ENCODE results near the gene AURKB.
"Not testable (repeated sequence)": the region's sequence is repeated elsewhere in the genome, so short reads cannot be mapped to it uniquely, and the experiment has no call there.

AURKB gene

DNA sequence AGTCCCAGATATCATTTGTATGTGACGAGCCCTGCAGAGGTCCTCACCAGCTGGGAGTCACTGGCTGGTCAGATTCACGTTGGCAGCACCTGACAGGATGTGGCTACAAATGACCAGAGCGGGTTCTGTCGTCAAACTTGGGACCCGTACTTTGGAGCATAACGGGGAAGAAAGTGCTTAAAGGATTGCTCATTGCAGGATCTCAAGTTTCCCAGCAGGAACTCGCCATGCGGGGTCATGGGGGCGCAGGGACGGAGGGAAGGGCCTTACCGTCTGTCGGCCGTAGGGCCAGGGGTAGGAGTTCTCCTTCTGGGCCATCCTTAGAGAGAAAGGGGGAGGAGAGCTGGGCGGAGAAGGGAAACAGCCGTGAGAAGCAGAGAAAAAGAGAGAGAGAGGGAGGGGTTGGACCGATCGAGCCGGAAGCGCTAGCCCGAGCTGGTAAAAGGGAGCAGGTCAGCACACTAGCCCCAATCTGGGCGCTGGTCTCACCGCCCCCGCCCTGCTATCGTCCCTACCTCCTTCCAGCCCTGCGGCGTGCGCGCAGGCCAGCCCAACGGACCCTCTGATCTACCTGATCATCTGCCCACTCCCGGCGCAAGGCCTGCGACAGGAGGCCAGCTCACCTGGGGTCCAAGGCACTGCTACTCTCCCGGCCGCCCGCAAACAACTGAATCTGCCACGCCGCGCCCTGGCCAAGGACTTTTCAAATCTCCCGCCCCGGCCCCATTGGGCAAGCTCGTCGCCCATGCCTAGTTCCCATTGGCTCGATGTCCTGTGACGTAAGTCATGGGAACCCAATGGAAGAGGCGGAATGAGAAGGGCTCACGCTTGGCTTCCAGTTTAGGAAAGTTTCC lies at the start of gene AURKB:
AURKB (minus strand) TSS at position 669 of the 854 bp plus-strand sequence; CDS start at position 318, 351 bp downstream.
- Mint-ChIP-seq H3K27ac (peak within 1 kb of the TSS; percentile 75), H3K36me3 (no peaks in the 10 kb centered on the region), H3K27me3 (no peaks in the 10 kb centered on the region), H3K4me1 (ENCODE audit: low read depth) (peaks cover 14% of the 10 kb centered on the region), H3K4me3 (peak within 1 kb of the TSS; percentile 91), H3K9me3 (ENCODE audit: low read depth) (no peaks in the 10 kb centered on the region)

- Mint-ChIP-seq H3K27me3 (no peaks in the 10 kb centered on the region), H3K27ac (no peak overlapping the region), H3K4me1 (ENCODE audit: low read depth) (no peaks in the 10 kb centered on the region), H3K9me3 (ENCODE audit: low read depth) (no peaks in the 10 kb centered on the region), H3K4me3 (no peak overlapping the region), H3K36me3 (peaks cover 7% of the 10 kb centered on the region)
These were observed 47.4 kb upstream of the AURKB start for GRCh38 chr17:8257801-8258200.

DNA sequence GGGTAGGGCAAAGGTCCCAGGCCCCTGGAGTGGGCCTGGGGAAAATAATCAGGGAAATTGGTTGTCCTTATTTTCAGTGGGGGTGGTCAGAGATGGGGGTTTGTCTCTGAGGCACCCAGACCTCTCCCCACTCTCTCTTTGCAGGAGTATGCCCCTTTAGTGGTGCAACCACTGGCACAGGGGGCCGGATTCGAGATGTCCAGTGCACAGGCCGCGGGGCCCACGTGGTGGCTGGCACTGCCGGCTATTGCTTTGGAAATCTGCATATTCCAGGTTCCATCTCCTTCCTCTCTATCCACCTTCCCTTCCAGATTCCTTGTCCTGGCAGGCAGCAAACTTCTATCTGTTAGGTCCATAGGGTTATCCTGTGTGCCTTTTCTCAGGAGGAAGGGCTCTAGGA lies 46.3 kb upstream of the AURKB start:
- Mint-ChIP-seq H3K36me3 (peaks cover 7% of the 10 kb centered on the region), H3K4me3 (no peak overlapping the region), H3K4me1 (ENCODE audit: low read depth) (no peaks in the 10 kb centered on the region), H3K27me3 (no peaks in the 10 kb centered on the region), H3K27ac (no peak overlapping the region), H3K9me3 (ENCODE audit: low read depth) (no peaks in the 10 kb centered on the region)

- Mint-ChIP-seq H3K27ac (no peak overlapping the region), H3K4me3 (no peak overlapping the region), H3K9me3 (ENCODE audit: low read depth) (no peaks in the 10 kb centered on the region), H3K36me3 (peaks cover 7% of the 10 kb centered on the region), H3K4me1 (ENCODE audit: low read depth) (no peaks in the 10 kb centered on the region), H3K27me3 (no peaks in the 10 kb centered on the region)
These were observed 45.9 kb upstream of the AURKB start for GRCh38 chr17:8256291-8256690.

DNA sequence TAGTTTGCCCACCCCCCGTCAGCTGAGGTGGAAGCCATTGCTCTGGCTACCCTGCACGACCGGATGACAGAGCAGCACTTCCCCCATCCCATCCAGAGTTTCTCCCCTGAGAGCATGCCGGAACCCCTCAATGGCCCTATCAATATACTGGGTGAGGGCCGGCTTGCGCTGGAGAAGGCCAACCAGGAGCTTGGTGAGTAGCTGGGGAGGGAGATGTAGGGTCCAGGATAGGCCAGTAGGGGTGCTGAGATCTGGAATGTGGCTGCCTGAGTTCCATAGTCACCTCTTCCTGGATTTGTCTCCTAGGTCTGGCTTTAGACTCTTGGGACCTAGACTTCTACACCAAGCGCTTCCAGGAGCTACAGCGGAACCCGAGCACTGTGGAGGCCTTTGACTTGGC lies 45.1 kb upstream of the AURKB start:
- H3K9me3 Mint-ChIP-seq (ENCODE audit: low read depth): no peaks in the 10 kb centered on the region
- peaks cover 3% of the 10 kb centered on the region for H3K4me1 Mint-ChIP-seq (ENCODE audit: low read depth)
- H3K27me3 Mint-ChIP-seq: no peaks in the 10 kb centered on the region
- no peak overlapping the region for H3K27ac Mint-ChIP-seq
- H3K4me3 Mint-ChIP-seq: no peak overlapping the region
- H3K36me3 Mint-ChIP-seq: peaks cover 6% of the 10 kb centered on the region

- Mint-ChIP-seq H3K27me3 (no peaks in the 10 kb centered on the region), H3K9me3 (ENCODE audit: low read depth) (no peaks in the 10 kb centered on the region), H3K27ac (no peak overlapping the region), H3K4me1 (ENCODE audit: low read depth) (peaks cover 9% of the 10 kb centered on the region), H3K4me3 (no peak overlapping the region), H3K36me3 (peaks cover 6% of the 10 kb centered on the region)
These were observed 44.5 kb upstream of the AURKB start for GRCh38 chr17:8254881-8255280.

DNA sequence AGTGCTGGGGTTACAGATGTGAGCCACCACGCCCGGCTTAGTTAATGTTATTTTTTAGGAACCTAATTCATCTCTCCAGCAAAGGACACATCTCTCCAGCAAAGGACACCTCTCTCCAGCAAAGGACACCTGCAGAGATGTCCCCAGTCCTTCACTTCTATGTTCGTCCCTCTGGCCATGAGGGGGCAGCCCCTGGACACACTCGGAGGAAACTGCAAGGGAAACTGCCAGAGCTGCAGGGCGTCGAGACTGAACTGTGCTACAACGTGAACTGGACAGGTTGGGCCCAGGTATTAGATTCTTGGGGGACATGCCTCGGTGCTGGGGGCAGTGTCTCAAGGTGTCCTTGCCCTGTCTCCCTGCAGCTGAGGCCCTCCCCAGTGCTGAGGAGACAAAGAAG lies 43.4 kb upstream of the AURKB start:
- no peak overlapping the region for H3K27ac Mint-ChIP-seq
- peaks cover 13% of the 10 kb centered on the region for H3K4me1 Mint-ChIP-seq (ENCODE audit: low read depth)
- H3K9me3 Mint-ChIP-seq (ENCODE audit: low read depth): no peaks in the 10 kb centered on the region
- H3K27me3 Mint-ChIP-seq: no peaks in the 10 kb centered on the region
- no peak overlapping the region for H3K4me3 Mint-ChIP-seq
- peaks cover 6% of the 10 kb centered on the region for H3K36me3 Mint-ChIP-seq

DNA sequence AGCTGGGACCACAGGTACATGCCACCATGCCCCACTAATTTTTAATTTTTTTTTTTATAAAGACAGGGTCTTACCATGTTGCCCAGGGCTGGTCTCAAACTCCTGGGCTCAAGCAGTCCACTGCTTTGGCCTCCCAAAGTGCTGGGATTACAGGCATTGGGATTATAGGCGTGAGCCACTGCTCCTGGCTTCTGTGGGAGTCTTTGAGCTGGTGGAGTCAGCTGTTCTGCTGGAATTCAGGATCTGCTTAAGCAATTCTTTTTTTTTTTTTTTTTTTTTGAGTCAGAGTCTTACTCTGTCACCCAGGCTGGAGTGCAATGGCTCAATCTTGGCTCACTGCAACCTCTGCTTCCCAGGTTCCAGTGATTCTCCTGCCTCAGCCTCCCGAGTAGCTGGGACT lies 41.0 kb upstream of the AURKB start:
- peaks cover 19% of the 10 kb centered on the region for H3K4me1 Mint-ChIP-seq (ENCODE audit: low read depth)
- H3K27me3 Mint-ChIP-seq; H3K9me3 Mint-ChIP-seq (ENCODE audit: low read depth); H3K4me3 Mint-ChIP-seq; H3K36me3 Mint-ChIP-seq; H3K27ac Mint-ChIP-seq: not testable (repeated sequence)

DNA sequence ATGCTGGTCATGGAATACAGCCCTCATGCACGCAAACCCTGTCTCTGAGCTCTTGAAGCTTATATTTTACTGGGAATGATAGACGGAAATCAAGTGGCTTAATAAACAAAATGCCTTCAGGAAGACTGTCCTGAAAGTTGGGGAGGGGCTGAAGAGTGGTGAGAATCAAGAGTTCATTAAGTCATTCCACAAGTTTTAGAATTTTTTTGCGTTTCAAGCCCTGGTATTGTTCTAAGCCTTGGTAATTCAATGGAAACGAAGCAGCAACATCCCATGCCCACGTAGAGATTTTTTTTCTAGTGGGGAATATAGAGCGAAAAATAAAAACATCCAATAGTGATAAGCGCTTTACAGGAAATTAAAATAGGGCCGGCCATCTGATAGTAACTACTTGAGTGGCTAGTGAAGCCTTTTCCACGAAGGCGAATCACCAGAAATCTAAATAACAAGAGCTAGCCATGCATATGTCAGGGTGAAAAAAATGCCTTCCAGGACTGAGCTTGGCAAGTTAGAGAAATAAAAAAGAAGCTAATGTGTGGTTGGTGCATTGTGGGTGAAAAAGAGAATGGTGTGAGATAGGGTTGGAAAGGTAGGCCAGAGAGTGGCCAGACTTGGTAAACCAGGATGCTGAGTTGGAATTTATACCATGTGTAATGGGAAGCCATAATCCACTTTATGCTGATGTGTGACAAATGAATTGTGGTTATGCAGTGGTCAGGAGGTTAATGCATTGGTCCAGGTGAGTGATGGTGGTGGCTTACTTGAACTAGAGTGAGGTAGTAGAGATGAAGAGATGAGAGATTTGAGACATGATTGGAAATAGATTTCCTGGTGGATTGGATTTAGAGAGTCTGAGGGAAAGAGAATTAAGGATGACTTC lies 39.5 kb upstream of the AURKB start:
- Mint-ChIP-seq H3K9me3 (ENCODE audit: low read depth) (no peaks in the 10 kb centered on the region), H3K36me3 (peaks cover 10% of the 10 kb centered on the region), H3K4me3 (peak overlapping the region; percentile 99), H3K27ac (peak overlapping the region; percentile 99), H3K27me3 (no peaks in the 10 kb centered on the region), H3K4me1 (ENCODE audit: low read depth) (peaks cover 33% of the 10 kb centered on the region)

DNA sequence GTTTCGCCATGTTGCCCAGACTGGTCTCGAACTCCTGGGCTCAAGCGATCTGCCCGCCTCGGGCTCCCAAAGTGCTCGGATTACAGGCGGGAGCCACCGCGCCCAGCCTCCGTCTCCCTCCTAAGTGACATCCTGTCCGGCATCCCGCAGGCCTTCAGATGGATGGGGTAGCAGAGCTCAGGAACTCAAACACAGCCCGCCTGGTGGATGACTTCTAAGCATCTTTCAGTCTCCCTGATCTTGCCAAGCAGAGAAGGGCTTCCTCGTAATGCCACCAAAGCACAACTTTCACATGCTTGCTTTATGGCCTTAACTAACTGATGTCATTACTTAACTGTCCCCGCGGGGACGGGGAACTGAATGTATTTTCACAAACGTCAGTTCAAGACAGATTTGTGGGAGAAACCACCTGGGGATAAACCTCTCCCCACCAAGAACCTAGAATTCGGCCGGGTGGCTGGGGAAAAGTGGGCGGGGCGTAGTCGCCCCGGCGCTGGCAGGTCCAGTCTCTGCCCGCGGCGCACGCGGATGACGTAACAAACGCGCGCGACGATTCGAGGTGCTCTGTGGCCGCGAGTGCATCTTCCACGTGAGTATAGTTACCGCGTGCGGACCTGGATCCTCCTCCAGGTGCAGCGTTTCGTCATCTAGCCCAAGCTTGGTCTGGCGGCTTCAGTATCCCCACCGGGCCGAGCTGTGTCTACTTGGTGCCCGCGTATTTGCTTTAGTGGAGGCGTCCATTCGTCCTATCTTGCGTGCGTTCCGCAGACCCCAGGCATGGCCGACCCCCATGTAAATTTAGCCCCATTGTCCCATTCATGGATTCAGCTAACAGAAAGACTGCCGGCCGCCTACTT lies 38.6 kb upstream of the AURKB start, which contains the start of gene PFAS:
PFAS (plus strand) TSS at position 539 of the 857 bp plus-strand sequence. CDS start 4,649 bp downstream, outside the sequence.
- Mint-ChIP-seq H3K27ac (peak within 1 kb of the TSS; percentile 99), H3K27me3 (no peaks in the 10 kb centered on the region), H3K4me1 (ENCODE audit: low read depth) (peaks cover 41% of the 10 kb centered on the region)

DNA sequence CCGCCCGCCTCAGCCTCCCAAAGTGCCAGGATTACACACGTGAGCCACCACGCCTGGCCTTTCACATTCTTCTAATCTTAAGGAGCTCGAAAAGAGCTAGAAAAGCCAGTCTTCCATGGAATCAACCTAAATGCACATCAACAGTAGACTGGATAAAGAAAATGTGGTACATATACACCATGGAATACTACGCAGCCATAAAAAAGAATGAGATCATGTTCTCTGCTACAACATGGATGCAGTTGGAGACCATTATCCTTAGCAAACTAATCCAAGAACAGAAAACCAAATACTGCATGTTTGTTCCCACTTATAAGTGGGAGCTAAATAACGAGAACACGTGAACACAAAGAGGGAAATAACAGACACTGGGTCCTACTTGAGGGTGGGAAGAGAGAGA lies 34.4 kb upstream of the AURKB start:
- Mint-ChIP-seq H3K4me3 (peak overlapping the region; percentile 84), H3K4me1 (ENCODE audit: low read depth) (peaks cover 46% of the 10 kb centered on the region), H3K9me3 (ENCODE audit: low read depth) (no peaks in the 10 kb centered on the region), H3K36me3 (peaks cover 10% of the 10 kb centered on the region), H3K27ac (peak overlapping the region; percentile 80), H3K27me3 (no peaks in the 10 kb centered on the region)

More for the DNA sequence above, 38.6 kb upstream of the AURKB start, which contains the start of gene PFAS:
- H3K36me3 Mint-ChIP-seq: peaks cover 10% of the 10 kb centered on the region
- no peaks in the 10 kb centered on the region for H3K9me3 Mint-ChIP-seq (ENCODE audit: low read depth)
- peak within 1 kb of the TSS; percentile 99 for H3K4me3 Mint-ChIP-seq

GRCh38 chr17:8243827-8244226 lies 33.5 kb upstream of the AURKB start:
- H3K36me3 Mint-ChIP-seq: peaks cover 12% of the 10 kb centered on the region
- H3K9me3 Mint-ChIP-seq (ENCODE audit: low read depth): no peaks in the 10 kb centered on the region
- peak overlapping the region; percentile 36 for H3K4me3 Mint-ChIP-seq
- H3K4me1 Mint-ChIP-seq (ENCODE audit: low read depth): peaks cover 44% of the 10 kb centered on the region
- H3K27me3 Mint-ChIP-seq: no peaks in the 10 kb centered on the region
- H3K27ac Mint-ChIP-seq: peak overlapping the region; percentile 84

DNA sequence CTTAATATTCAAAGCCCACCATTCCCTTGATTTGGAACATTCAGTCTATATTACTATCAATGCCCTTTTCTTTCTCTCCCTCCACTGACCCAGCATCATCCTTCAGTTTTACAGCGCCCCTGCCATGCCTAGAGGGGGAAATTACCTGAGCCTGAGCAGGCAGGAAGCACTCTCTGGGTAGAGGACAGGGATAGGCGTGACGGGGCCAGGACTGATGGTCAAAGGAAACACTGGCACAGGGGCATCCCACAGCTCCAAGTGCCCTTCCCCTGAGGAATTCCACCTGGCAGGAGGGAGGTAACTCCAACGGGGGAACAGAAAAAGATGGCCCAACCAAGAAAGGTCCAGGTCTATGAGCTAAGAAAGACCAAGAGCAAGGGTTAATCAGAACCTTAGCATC lies 27.5 kb upstream of the AURKB start:
- Mint-ChIP-seq H3K27ac (no peak overlapping the region), H3K4me1 (ENCODE audit: low read depth) (peaks cover 21% of the 10 kb centered on the region), H3K9me3 (ENCODE audit: low read depth) (no peaks in the 10 kb centered on the region), H3K4me3 (no peak overlapping the region), H3K36me3 (peaks cover 12% of the 10 kb centered on the region), H3K27me3 (no peaks in the 10 kb centered on the region)

GRCh38 chr17:8237175-8237574 lies 26.8 kb upstream of the AURKB start:
- H3K4me3 Mint-ChIP-seq: no peak overlapping the region
- no peaks in the 10 kb centered on the region for H3K9me3 Mint-ChIP-seq (ENCODE audit: low read depth)
- peaks cover 17% of the 10 kb centered on the region for H3K4me1 Mint-ChIP-seq (ENCODE audit: low read depth)
- H3K36me3 Mint-ChIP-seq: peaks cover 12% of the 10 kb centered on the region
- no peak overlapping the region for H3K27ac Mint-ChIP-seq
- H3K27me3 Mint-ChIP-seq: no peaks in the 10 kb centered on the region

Data from activated naive CD8-positive, alpha-beta T cell (primary cell).